Measurements from ENCODE around the gene SYNDIG1.
"Not testable (repeated sequence)": the region's sequence is repeated elsewhere in the genome, so short reads cannot be mapped to it uniquely, and the experiment has no call there.

Gene SYNDIG1

GRCh38 chr20:24616258-24617079, 147.0 kb downstream of the SYNDIG1 start:
- no peak for DNase-seq

GRCh38 chr20:24617080-24617432, 147.6 kb downstream of the SYNDIG1 start:
- DNase-seq = no peak

GRCh38 chr20:24617757-24618450, 148.5 kb downstream of the SYNDIG1 start:
- no peak for DNase-seq

DNA sequence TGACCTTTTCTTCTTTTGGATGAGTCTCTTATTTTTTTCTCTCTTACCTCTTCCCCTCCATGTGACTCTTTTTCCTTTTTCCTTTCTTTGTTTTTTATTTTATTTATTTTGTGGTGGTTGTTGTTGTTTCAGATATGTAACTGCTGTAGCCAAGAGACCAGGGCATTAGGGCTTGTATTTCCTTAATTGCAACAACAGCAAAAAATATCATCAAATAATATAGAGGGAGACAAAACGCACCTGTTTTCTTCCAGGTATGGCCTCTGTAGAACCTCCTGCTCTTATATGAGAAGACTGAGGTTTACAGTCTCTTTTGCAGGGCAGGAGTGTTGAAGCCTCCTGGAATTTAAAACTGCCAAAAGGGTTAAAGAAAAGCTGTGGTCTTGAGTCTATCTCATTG, 149.3 kb downstream of the SYNDIG1 start:
- no peak for DNase-seq

GRCh38 chr20:24619212-24619611, 149.8 kb downstream of the SYNDIG1 start:
- DNase-seq = no peak

- no peak for DNase-seq
Observed at GRCh38 chr20:24620937-24621519, 151.6 kb downstream of the SYNDIG1 start.

DNA sequence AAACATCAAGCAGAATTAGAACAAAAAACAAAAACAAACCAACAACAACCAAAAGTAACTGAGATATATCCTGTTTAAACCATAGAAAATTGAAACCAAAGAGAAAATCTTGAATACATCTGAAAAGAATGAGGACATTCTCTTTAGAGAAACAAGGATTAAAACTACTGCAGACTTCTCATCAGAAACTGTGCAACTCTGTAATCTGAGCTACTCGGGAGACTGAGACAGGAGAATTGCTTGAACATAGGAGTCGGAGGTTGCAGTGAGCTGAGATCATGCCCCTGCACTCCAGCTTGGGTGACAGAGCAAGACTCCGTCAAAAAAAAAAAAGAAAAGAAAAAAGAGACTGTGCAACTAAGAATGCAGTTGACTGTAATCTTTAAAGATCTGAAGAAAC, 153.4 kb downstream of the SYNDIG1 start:
- DNase-seq = no peak

DNA sequence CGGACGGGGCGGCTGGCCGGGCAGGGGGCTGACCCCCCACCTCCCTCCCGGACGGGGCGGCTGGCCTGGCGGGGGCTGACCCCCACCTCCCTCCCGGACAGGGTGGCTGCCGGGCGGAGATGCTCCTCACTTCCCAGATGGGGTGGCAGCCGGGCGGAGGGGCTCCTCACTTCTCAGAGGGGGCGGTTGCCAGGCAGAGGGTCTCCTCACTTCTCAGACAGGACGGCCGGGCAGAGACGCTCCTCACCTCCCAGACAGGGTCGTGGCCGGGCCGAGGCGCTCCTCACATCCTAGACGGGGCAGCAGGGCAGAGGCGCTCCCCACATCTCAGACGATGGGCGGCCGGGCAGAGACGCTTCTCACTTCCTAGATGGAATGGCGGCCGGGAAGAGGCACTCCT, 156.7 kb downstream of the SYNDIG1 start:
- not testable (repeated sequence) for DNase-seq

DNA sequence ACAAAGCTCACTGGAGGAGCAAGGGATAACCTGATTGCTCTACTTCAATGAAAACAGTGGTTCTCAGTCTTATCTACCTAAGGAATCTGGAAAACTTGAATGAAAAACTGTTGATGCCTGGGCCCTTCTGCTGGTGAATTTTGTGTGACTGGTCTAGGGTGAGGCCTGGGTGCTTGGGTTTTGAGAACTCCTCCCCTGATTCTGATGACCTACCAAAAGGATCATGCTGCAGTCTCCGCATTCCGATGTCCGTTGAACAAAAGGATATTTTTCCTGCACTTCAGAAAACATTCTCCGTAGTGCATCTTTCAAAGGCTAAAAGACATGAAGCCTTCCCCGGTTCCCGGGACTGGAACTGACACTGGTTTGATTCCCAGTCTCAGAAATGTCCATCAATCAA, 157.9 kb downstream of the SYNDIG1 start:
- DNase-seq = no peak

- DNase-seq = no peak
Observed at GRCh38 chr20:24627926-24628325, 158.5 kb downstream of the SYNDIG1 start.

DNA sequence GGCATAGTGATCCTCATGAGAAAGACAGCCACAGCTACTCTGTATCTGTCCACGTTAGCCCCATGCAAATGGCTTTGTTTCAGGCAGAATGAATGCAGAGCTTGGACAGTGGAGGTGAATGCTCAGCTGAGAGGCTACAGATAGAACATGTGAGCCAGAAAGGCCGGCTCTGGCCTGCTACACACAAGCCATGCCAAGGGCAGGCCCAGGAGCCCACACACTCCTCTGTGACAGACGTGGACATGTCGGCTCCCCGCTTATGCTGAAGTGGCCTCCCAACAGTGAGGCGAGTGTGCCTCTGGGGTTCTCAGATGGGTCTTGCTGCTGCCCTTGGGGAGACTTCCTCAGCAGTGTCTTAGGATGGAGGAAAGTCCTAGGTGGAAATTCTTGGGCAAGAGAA, 159.6 kb downstream of the SYNDIG1 start:
- no peak for DNase-seq

DNA sequence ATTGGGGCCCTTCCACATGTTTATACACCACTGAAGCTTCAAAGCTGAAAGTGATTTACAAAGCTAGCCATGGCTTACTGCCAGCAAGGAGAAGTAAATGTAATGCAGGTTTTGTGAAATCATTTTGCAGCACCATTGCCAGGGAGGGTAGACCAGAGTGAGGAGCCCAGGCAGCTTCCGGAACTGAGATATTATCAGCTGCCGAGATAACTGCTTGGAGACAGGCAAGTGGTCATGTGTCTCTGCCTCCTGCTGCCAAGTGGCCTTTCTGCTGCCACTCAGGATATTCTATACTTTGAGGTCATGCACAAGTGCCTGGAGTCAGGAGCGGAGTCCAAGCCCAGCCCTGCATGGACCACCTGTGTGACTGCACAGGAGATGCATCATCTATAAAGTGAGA, 160.2 kb downstream of the SYNDIG1 start:
- no peak for DNase-seq

- no peak for DNase-seq
Observed at GRCh38 chr20:24630486-24631172, 161.2 kb downstream of the SYNDIG1 start.

DNA sequence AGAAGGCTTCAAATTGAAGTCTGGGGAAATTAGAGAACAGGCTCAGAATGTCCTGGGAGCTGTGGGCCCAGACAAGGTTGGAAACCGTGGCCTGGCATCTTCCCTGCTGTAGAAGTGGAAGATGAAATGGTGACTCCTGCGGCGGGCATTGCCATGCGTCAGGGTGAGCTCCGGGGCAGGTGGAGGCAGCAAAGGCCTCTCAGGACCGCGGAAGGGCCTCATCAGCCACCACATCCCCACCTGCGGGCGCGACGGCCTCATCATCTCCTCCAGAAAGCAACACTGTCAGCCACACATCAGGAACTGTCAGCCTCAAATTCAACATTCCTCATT, 161.7 kb downstream of the SYNDIG1 start:
- DNase-seq = no peak

DNA sequence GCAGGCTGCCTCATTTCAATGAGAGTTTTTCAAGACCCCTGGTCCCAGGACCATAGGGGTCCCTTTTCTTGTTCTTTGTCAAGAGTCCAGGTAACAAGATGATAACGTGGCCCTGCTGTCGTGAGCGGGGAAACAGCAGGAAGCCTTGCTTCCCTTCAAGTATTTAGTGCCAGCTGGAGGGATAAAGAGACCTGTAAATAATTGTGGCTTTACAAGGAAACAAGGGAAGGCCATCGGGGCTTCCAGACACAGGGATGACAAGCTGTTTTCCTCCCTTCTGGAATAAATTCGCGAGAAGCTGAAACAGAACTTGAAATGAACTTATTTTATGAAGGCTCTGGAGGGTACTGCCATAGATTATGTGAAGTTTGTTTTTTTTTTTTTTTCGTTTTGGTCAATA, 163.2 kb downstream of the SYNDIG1 start:
- no peak for DNase-seq

GRCh38 chr20:24633026-24633425, 163.6 kb downstream of the SYNDIG1 start:
- DNase-seq = no peak

DNA sequence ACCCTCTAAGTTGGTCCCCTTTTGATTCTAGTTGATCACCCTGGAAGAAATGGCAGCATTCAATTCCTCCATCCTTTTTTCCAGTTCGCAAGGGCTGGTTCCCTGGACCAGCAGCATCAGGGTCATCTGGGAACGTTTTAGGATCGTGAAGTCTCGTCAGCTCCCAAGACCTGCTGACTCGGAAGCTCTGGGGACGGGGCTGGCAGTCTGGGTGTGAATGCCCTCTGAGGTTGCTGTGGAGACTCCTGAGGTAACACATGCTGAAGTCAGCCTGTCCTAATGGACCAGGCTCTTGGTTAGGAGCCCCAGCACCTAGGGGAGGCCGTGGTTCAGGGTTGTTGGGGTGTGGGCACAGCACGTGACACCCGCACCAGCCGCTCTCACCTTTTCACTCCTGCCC, 164.1 kb downstream of the SYNDIG1 start:
- DNase-seq = no peak

DNA sequence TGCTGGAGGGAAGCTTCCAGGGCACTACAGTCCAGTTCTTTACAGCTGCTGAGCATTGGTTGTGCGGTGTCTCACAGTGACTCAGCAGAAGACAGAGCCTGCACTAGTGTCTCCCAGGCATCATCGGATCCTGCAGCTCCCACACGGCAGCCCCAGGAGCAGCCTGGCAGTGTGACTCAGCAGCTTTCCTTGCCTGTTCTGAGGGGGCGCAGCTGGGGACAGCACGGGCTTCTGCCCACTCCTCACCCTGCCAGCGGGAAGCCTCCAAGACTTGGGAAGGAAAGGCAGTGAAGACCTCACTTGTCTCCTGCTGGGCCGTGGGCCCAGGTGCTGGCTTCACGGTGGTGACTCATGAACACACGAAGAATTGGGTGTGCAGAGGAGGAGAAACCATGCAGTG, 165.4 kb downstream of the SYNDIG1 start:
- no peak for DNase-seq

GRCh38 chr20:24636626-24637025, 167.2 kb downstream of the SYNDIG1 start:
- DNase-seq = no peak

GRCh38 chr20:24637087-24637486, 167.7 kb downstream of the SYNDIG1 start:
- DNase-seq = no peak

DNA sequence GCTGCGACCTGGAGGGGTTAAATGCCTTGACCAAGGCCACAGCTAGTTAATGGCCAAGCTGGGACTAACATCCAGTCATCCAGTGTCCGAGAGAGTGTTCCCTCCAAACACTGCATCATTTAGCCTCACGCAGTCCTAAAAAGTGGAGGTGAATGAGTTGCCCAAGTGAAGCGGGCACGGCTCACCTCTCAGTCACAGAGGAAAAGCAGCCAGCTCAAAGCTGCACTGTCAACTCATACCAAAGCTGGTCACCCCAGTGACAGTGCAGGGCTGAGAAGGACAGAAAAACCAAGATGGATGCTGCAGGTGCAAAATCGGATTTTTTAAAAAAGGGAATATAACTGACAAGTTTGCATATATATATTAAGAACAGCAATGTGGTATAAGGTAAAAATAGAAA, 168.5 kb downstream of the SYNDIG1 start:
- no peak for DNase-seq

DNA sequence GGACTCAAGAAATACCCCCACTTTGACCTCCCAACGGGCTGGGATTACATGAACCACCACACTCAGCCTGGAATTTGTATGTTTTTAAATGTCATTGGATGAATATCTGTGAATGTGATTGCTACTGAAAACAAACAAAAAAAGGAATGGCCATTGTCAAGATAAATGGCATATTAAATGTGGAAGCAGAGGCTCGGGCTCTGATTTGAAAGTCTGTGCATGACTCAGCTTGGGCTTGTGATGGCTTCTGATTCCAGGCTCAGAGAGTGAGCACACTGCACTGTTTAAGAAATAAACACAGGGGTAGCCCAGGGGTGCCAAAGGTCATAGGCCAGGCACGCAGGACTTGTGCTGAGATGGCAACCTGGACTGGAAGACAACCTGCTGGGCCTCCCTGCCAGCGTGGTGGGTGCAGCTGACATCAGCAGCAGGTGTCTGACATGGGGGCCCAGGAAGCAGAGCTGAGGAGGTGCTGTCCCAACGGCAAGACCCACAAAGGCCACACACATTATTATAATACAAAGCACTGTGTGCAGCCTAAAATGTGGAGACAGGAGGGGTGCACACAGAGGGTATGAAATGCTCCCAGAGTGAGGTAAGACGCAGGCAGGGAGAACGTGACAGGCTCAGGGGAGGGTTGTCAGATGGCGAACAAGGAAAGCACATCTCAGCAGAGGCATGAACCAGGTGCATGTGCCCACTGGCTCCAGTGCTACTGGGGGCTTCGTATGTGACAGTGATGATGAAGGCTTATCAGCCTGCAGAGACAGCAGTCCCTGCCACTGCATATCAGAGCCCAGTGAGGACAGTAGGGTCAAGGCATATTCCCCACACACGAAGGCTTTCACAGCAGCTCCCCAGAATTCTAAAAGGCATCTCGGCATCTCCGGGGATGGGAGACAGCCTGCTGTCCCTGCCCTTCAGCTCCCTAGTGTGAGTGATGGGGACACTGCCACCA, 169.4 kb downstream of the SYNDIG1 start:
- DNase-seq = no peak

- no peak for DNase-seq
Observed at GRCh38 chr20:24640276-24640675, 170.8 kb downstream of the SYNDIG1 start.
